BJ (cell line): ENCODE data around the gene NTRK3. TPM values are rescaled to one million over a fixed set of nuclear protein-coding genes. Genes with fewer than 3 reads are reported as not detected.

ENCODE experiments used
- CTCF ChIA-PET: fragments of 350-600 bp; formaldehyde crosslinking; extraction: SDS; loops from one replicate; lab custom pipeline; 2021; ENCODE audit warnings: antibody characterized with exemption, inconsistent platforms; lab: Yijun Ruan, JAX
- POLR2A ChIA-PET: fragments of 300-600 bp; sonication (Branson Sonifier 250); formaldehyde crosslinking; extraction: SDS; loops from one replicate; lab custom pipeline; 2021; ENCODE audit warnings: antibody characterized with exemption; lab: Charles Lee
- DNase-seq: peaks from one replicate; pipeline ENCODE4 v3.0.0-alpha.2; 2011; ENCODE audit warnings: low read depth
- H3K27me3 ChIP-seq: 2 replicates; pipeline ENCODE4 v1.6.0; 2011; ENCODE audit warnings: low read length; ENCODE audit not compliant: control insufficient read depth, insufficient read depth
- H3K36me3 ChIP-seq: 2 replicates; pipeline ENCODE4 v1.5.1; 2011; ENCODE audit warnings: low read length; ENCODE audit not compliant: control insufficient read depth, insufficient read depth
- H3K4me3 ChIP-seq: 2 replicates; pipeline ENCODE4 v1.5.1; 2011; ENCODE audit warnings: low read depth, mild to moderate bottlenecking, control low read depth, low read length
- polyA plus RNA-seq: library from polyadenylated mRNA; depleted of rRNA; stranded (reverse); fragments of >200 nt; gene quantifications from 2 replicates; pipeline ENCODE4 v1.2.3, GENCODE V29; 2011
- TF ChIP-seq, protein P1 (sequence below): IDR thresholded peaks from 2 replicates; pipeline ENCODE4 v1.5.1; 2011; ENCODE audit warnings: low read depth, mild to moderate bottlenecking, control low read depth, inconsistent platforms, low read length, moderate library complexity; ENCODE audit not compliant: insufficient read depth

NTRK3 gene
- polyA plus RNA-seq, 1 experiment, result 0.12 TPM

GRCh38 chr15:88012233-88012632, 244.3 kb downstream of the NTRK3 start:
- H3K27me3 ChIP-seq, result no peaks in the 10 kb centered on the region
- POLR2A ChIA-PET, result no interaction called here
- no peaks in the 10 kb centered on the region for H3K36me3 ChIP-seq
- no peak overlapping the region for H3K4me3 ChIP-seq
- CTCF ChIA-PET, result no interaction called here
- no peak for DNase-seq
- TF ChIP-seq, protein P1, sequence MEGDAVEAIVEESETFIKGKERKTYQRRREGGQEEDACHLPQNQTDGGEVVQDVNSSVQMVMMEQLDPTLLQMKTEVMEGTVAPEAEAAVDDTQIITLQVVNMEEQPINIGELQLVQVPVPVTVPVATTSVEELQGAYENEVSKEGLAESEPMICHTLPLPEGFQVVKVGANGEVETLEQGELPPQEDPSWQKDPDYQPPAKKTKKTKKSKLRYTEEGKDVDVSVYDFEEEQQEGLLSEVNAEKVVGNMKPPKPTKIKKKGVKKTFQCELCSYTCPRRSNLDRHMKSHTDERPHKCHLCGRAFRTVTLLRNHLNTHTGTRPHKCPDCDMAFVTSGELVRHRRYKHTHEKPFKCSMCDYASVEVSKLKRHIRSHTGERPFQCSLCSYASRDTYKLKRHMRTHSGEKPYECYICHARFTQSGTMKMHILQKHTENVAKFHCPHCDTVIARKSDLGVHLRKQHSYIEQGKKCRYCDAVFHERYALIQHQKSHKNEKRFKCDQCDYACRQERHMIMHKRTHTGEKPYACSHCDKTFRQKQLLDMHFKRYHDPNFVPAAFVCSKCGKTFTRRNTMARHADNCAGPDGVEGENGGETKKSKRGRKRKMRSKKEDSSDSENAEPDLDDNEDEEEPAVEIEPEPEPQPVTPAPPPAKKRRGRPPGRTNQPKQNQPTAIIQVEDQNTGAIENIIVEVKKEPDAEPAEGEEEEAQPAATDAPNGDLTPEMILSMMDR, result no peak

- ChIA-PET CTCF (no interaction called here), POLR2A (no interaction called here)
- H3K27me3 ChIP-seq, result no peaks in the 10 kb centered on the region
- TF ChIP-seq, protein P1, result no peak
- H3K36me3 ChIP-seq, result no peaks in the 10 kb centered on the region
- no peak overlapping the region for H3K4me3 ChIP-seq
- DNase-seq, result no peak
These were observed 245.0 kb downstream of the NTRK3 start for GRCh38 chr15:88011533-88011932.

DNA sequence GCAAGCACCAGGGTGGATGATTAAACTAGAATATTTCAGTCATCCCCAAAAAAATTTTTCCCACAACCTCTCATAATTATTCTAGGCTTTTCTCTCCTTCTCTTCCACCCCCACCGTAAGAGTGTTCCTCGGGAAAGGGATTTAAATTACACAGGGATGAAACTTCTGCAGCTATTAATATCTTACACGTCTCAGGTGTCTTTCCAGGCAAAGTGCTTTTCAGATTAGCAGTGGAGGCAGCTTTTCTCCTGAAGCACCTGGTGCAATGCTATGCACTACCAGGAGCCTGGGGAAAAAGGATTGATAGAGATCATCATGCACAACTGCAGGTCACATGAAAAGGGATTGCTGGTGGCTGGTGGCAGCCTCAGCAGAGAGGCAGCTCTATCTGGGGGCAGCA, 250.4 kb downstream of the NTRK3 start:
- ChIA-PET CTCF (no interaction called here), POLR2A (no interaction called here)
- Histone ChIP-seq H3K4me3 (no peak overlapping the region), H3K36me3 (no peaks in the 10 kb centered on the region), H3K27me3 (no peaks in the 10 kb centered on the region)
- TF ChIP-seq, protein P1, result no peak
- DNase-seq, result no peak

DNA sequence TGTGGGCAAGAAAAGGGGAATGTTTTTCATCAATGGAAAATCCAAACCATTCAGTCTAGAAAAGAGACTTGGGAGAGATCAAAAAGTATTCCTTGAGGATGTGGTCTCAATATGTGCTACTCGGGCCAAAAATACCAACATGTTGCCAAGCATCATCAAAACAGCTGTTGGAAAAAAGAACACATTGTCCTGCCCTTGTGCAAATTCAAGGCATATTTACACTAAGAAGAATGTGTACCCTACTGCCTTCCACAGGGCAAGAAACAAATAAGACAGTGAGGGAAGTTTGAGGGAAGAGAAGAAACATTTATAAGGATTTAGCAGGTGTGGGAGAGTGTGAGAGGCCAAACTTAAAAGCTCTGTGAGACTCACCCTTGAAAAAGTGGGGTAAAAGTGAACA, 252.1 kb downstream of the NTRK3 start:
- Histone ChIP-seq H3K4me3 (no peak overlapping the region), H3K27me3 (no peaks in the 10 kb centered on the region), H3K36me3 (no peaks in the 10 kb centered on the region)
- POLR2A ChIA-PET, result no interaction called here
- TF ChIP-seq, protein P1, result no peak
- DNase-seq, result no peak
- CTCF ChIA-PET, result no interaction called here

- no peaks in the 10 kb centered on the region for H3K27me3 ChIP-seq
- no peak overlapping the region for H3K4me3 ChIP-seq
- TF ChIP-seq, protein P1, result no peak
- no peaks in the 10 kb centered on the region for H3K36me3 ChIP-seq
- DNase-seq, result no peak
- ChIA-PET POLR2A (no interaction called here), CTCF (no interaction called here)
These were observed 252.8 kb downstream of the NTRK3 start for GRCh38 chr15:88003541-88004327.
